Measurements from ENCODE around the gene MAP1A.

- TF ChIP-seq CTCF (IDR thresholded peaks at IDR 0.05; ENCODE audit: low read depth, low read length) (no peak), EZH2phosphoT487 (IDR thresholded peaks at IDR 0.05; ENCODE audit: low read depth) (no peak)
Observed at GRCh38 chr15:43517354-43518196, at the start of gene MAP1A.
